Right forelimb (tissue), 1 donor: Measurements from ENCODE around the gene AVEN.
"Not testable (repeated sequence)": the region's sequence is repeated elsewhere in the genome, so short reads cannot be mapped to it uniquely, and the experiment has no call there.

Source experiments
- DNase-seq: peaks from one replicate; pipeline ENCODE4 v3.0.0-alpha.2; 2018

AVEN gene

GRCh38 chr15:34038023-34038870 is 757 bp downstream of the AVEN start:
- DNase-seq = peak; percentile 90

- DNase-seq = no peak
Observed at GRCh38 chr15:34031987-34032760, 6.8 kb downstream of the AVEN start.

DNA sequence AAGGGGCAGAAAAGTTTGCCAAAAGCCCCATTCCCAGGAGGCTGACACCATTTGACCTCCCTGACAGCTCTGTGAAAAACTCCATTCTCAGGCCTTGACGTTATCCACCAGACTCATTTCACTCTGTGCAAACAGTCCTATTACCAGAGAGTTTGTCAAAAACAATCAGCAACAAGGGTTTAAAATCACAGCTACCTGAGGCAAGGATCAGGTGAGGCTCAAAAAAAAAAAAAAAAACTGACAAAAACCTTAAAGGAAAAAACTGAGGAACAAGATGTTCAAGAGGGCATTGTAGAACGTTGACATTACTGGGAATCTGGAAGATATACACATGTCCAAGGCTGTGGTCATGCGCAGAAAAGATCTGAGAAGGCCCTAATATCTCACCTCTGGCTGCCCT is 11.4 kb downstream of the AVEN start:
- DNase-seq = no peak

DNA sequence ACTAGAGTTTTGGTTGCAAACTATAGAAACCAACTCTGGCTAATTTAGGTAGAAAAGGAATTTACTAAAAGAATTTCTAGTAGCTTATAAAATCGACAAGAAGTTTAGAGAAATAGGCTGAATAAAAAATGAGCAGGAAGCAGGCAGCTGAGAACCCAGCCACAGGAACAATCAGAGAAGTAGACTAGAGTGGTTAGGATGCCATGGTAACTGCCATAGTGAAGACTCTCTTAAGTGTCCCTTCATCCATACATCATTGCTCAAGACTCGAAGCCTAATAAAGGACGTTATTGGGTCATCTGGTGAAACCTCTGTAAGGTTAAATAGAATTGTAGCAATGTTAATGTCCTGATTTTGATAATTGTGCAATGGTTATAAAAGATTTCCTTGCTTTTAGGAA is 13.8 kb downstream of the AVEN start:
- DNase-seq = no peak

GRCh38 chr15:34023907-34024306 is 15.1 kb downstream of the AVEN start:
- DNase-seq = no peak

DNA sequence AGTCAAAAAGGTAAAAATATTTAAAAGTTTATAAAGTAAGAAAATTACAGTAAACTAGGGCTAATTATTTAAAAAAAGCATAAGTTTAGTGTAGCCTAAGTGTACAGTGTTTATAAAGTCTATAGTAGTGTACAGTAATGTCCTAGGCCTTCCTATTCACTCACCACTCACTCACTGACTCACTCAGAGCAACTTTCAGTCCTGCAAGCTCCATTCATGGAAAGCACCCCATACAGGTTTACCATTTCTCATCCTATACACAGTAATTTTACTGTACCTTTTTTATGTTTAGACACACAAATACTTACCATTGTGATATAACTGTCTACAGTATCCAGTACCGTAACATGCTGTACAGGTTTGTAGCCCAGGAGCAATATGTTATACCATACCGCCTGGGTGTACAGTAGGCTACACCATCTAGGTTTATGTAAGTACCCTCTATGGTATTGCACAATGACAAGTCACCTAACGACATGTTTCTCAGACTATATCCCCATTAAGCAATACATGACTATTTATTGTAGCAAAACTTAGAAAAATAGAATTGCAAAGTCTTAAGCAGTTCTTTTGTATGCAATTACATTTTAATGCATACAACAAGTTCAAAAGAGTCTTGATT is 19.5 kb downstream of the AVEN start:
- no peak for DNase-seq

DNA sequence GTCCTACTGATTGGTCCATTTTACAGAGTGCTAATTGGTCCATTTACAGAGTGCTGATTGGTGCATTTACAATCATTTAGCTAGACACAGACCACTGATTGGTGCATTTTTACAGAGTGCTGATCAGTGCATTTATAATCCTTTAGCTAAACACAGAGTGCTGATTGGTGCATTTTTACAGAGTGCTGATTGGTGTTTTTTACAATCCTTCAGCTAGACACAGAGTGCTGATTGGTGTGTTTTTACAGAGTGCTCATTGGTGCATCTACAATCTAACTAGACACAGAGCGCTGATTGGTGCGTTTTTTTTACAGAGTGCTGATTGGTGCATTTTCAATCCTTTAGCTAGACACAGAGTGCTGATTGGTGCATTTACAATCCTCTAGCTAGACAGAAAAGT is 20.3 kb downstream of the AVEN start:
- DNase-seq = not testable (repeated sequence)

DNA sequence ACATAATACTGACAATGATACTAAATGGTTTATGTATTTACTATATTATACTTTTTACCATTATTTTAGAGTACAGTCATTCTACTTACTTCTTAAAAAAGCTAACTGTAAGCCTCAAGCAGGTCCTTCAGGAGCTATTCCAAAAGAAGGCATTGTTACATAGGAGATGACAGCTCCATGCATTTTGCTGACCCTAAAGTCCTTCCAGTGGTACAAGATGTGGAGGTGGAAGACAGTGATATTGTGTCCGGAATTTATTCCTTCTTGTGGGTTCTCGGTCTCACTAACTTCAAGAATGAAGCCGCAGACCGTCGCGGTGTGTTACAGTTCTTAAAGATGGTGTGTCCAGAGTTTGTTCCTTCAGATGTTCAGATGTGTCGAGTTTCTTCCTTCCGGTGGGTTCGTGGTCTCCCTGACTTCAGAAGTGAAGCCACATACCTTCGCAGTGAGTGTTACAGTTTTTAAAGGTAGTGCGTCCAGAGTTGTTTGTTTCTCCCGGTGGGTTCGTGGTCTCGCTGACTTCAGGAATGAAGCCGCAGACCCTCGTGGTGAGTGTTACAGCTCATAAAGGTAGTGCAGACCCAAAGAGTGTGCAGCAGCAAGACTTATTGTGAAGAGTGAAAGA is 20.9 kb downstream of the AVEN start:
- DNase-seq = no peak

GRCh38 chr15:34014556-34014955 is 24.4 kb downstream of the AVEN start:
- no peak for DNase-seq

- no peak for DNase-seq
Observed at GRCh38 chr15:34013746-34014145, 25.3 kb downstream of the AVEN start.

GRCh38 chr15:34012461-34013028 is 26.5 kb downstream of the AVEN start:
- no peak for DNase-seq

DNA sequence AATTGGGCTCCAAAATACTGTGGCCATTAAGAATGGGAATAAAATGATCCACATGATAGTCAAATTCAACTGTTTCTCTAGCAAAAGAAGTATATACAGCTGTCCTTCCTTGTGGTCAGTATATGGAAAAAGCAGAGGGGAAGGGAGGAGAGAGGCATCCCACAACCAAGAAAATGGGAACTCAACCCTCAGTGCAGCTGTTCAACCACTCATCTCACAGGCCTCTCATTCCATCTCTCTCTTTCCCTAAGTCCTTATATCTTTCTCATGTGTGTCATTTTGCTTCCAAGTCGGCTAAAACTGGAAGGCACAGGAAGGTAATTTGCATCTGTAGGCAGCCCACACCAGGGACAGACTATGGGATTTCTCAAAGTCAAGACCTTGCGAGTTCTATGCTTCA is 27.5 kb downstream of the AVEN start:
- DNase-seq = no peak

DNA sequence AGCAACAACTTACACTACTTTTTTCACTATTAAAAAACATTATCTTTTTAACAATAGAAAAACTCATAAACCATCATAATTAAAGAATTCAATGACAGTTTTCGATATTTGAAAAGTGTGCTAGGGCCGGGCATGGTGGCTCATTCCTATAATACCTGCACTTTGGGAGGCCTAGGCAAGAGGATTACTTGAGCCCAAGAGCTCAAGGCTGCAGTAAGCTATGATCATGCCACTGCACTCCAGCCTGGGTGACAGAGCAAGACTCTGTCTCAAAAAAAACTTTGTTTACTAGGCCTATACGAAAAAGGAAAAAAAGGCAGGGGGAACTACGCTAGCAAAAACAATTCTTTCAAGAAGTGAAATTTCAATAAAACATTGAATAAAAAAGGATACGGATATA is 28.1 kb downstream of the AVEN start:
- DNase-seq = no peak

GRCh38 chr15:34009656-34010055 is 29.3 kb downstream of the AVEN start:
- DNase-seq = no peak

- DNase-seq = no peak
Observed at GRCh38 chr15:34006381-34006780, 32.6 kb downstream of the AVEN start.

- no peak for DNase-seq
Observed at GRCh38 chr15:34001536-34001935, 37.5 kb downstream of the AVEN start.

GRCh38 chr15:33995666-33996065 is 43.3 kb downstream of the AVEN start:
- not testable (repeated sequence) for DNase-seq

- no peak for DNase-seq
Observed at GRCh38 chr15:33994005-33994615, 44.9 kb downstream of the AVEN start.

- DNase-seq = no peak
Observed at GRCh38 chr15:33988384-33988783, 50.6 kb downstream of the AVEN start.

- DNase-seq = no peak
Observed at GRCh38 chr15:33987444-33987843, 51.6 kb downstream of the AVEN start.

GRCh38 chr15:33985751-33986150 is 53.3 kb downstream of the AVEN start:
- DNase-seq = no peak

- no peak for DNase-seq
Observed at GRCh38 chr15:33985287-33985686, 53.7 kb downstream of the AVEN start.
